Mesenchymal stem cell (in vitro differentiated cells and primary cell): ENCODE measurements around the gene IQGAP1.

ENCODE experiments used
- DNase-seq: peaks from one replicate; pipeline ENCODE4 v3.0.0-alpha.2; 2013
- H2AFZ ChIP-seq: one replicate; pipeline ENCODE4 v1.6.1; 2013; ENCODE audit warnings: low read depth, mild to moderate bottlenecking, control low read depth, inconsistent platforms, low read length, moderate library complexity
- H2AK5ac ChIP-seq: 2 replicates; pipeline ENCODE4 v1.6.1; 2013; ENCODE audit warnings: low read length, moderate library complexity, mild to moderate bottlenecking, inconsistent platforms; ENCODE audit not compliant: severe bottlenecking
- H2BK120ac ChIP-seq: one replicate; pipeline ENCODE4 v1.6.1; 2013; ENCODE audit warnings: low read depth, mild to moderate bottlenecking, inconsistent platforms, low read length, moderate library complexity
- H2BK12ac ChIP-seq, 2 experiments: one replicate each; pipeline ENCODE4 v1.6.1; 2013; ENCODE audit warnings: inconsistent platforms in 2 of 2, low read length in 2 of 2, mild to moderate bottlenecking in 2 of 2, moderate library complexity in 2 of 2, control low read depth in 1 of 2
- H2BK15ac ChIP-seq: one replicate; pipeline ENCODE4 v1.6.1; 2013; ENCODE audit warnings: mild to moderate bottlenecking, low read depth, inconsistent platforms; ENCODE audit not compliant: poor library complexity, severe bottlenecking
- H2BK5ac ChIP-seq: 2 replicates; pipeline ENCODE4 v1.6.1; 2013; ENCODE audit warnings: low read depth, mild to moderate bottlenecking, low read length, control low read depth, inconsistent platforms; ENCODE audit not compliant: poor library complexity, severe bottlenecking
- H3K14ac ChIP-seq, 2 experiments: one replicate each; pipeline ENCODE4 v1.6.1; 2013; ENCODE audit warnings: inconsistent platforms in 2 of 2, low read length in 2 of 2, control low read depth in 1 of 2, mild to moderate bottlenecking in 1 of 2, moderate library complexity in 1 of 2
- H3K18ac ChIP-seq, 2 experiments: one replicate each; pipeline ENCODE4 v1.6.1; 2013; ENCODE audit warnings: inconsistent platforms in 2 of 2, low read length in 2 of 2, control low read depth in 1 of 2, low read depth in 1 of 2, mild to moderate bottlenecking in 1 of 2
- H3K23ac ChIP-seq, 2 experiments: one replicate each; pipeline ENCODE4 v1.6.1; 2013; ENCODE audit warnings: inconsistent platforms in 2 of 2, low read length in 2 of 2, mild to moderate bottlenecking in 2 of 2, moderate library complexity in 2 of 2, control low read depth in 1 of 2
- H3K27ac ChIP-seq: 2 replicates; pipeline ENCODE4 v1.5.1; 2013; ENCODE audit warnings: mild to moderate bottlenecking, moderate library complexity, low read length, control low read depth, inconsistent platforms; ENCODE audit not compliant: poor library complexity, severe bottlenecking
- H3K27me3 ChIP-seq, 2 experiments: 2 replicates each; pipeline versions ENCODE4 v1.6.1 to v1.7.0; 2013; ENCODE audit warnings: low read length in 2 of 2, mild to moderate bottlenecking in 2 of 2, moderate library complexity in 2 of 2, control low read depth in 1 of 2, inconsistent platforms in 1 of 2; ENCODE audit not compliant: control insufficient read depth in 1 of 2, insufficient read depth in 1 of 2
- H3K36me3 ChIP-seq, 2 experiments: 2 replicates each; pipeline versions ENCODE4 v1.6.1 to v1.7.0; 2013; ENCODE audit warnings: low read length in 2 of 2, control low read depth in 1 of 2, inconsistent platforms in 1 of 2, low read depth in 1 of 2, mild to moderate bottlenecking in 1 of 2; ENCODE audit not compliant: insufficient read depth in 2 of 2, control insufficient read depth in 1 of 2
- H3K4ac ChIP-seq, 2 experiments: one replicate each; pipeline ENCODE4 v1.6.1; 2013; ENCODE audit warnings: inconsistent platforms in 2 of 2, low read length in 2 of 2, mild to moderate bottlenecking in 2 of 2, moderate library complexity in 2 of 2, control low read depth in 1 of 2, low read depth in 1 of 2
- H3K4me1 ChIP-seq: 2 replicates; pipeline ENCODE4 v1.6.1; 2013; ENCODE audit warnings: low read depth, low read length, control low read depth; ENCODE audit not compliant: control insufficient read depth, insufficient read depth
- H3K4me2 ChIP-seq: 2 replicates; pipeline ENCODE4 v1.6.1; 2013; ENCODE audit warnings: low read length, mild to moderate bottlenecking, inconsistent platforms; ENCODE audit not compliant: poor library complexity, severe bottlenecking
- H3K4me3 ChIP-seq, 2 experiments: 2 replicates each; pipeline versions ENCODE4 v1.5.1 to v1.7.0; 2013; ENCODE audit warnings: low read length in 2 of 2, mild to moderate bottlenecking in 2 of 2, control low read depth in 1 of 2, low read depth in 1 of 2; ENCODE audit not compliant: insufficient read depth in 1 of 2
- H3K79me1 ChIP-seq: replicated peaks from 2 replicates; pipeline ENCODE4 v1.6.1; 2013; ENCODE audit warnings: mild to moderate bottlenecking, control low read depth, low read length, inconsistent platforms; ENCODE audit not compliant: poor library complexity, severe bottlenecking
- H3K9ac ChIP-seq: 2 replicates; pipeline ENCODE4 v1.7.0; 2013; ENCODE audit warnings: mild to moderate bottlenecking, low read length, moderate library complexity
- H3K9me3 ChIP-seq: 2 replicates; pipeline ENCODE4 v1.7.0; 2013; ENCODE audit warnings: mild to moderate bottlenecking, low read length; ENCODE audit not compliant: control insufficient read depth
- H4K8ac ChIP-seq: one replicate; pipeline ENCODE4 v1.6.1; 2013; ENCODE audit warnings: inconsistent platforms, mild to moderate bottlenecking, low read length, moderate library complexity
- H4K91ac ChIP-seq: one replicate; pipeline ENCODE4 v1.6.1; 2013; ENCODE audit warnings: mild to moderate bottlenecking, low read length, inconsistent platforms
- WGBS: methylation state at CpG from one replicate; pipeline ENCODE4 v1.1.7; 2013; ENCODE audit warnings: mixed read lengths; 5-methylcytosine and 5-hydroxymethylcytosine counted together

Gene IQGAP1

GRCh38 chr15:90349072-90349471 is 39.0 kb upstream of the IQGAP1 start:
- Histone ChIP-seq H3K9ac (no peak overlapping the region), H2AFZ (no peak overlapping the region), H2BK120ac (no peak overlapping the region), H3K18ac (no peak overlapping the region), H3K79me1 (no peaks in the 10 kb centered on the region), H3K4ac (no peak overlapping the region), H4K91ac (no peak overlapping the region), H3K27ac (no peak overlapping the region), H3K27me3 (no peaks in the 10 kb centered on the region), H3K4me1 (peaks cover 8% of the 10 kb centered on the region), H2BK5ac (no peak overlapping the region), H3K23ac (no peak overlapping the region), H3K14ac (no peak overlapping the region), H4K8ac (no peak overlapping the region), H3K4me3 (no peak overlapping the region), H2BK12ac (no peak overlapping the region), H2BK15ac (no peak overlapping the region), H3K36me3 (no peaks in the 10 kb centered on the region), H3K4me2 (no peak overlapping the region), H3K9me3 (no peaks in the 10 kb centered on the region), H2AK5ac (no peak overlapping the region)
- 97% methylated on average over 19 of the region's 21 CpGs for WGBS
- no peak for DNase-seq

GRCh38 chr15:90349821-90350220 is 38.2 kb upstream of the IQGAP1 start:
- WGBS: 73% methylated on average over 9 of the region's 9 CpGs
- H3K18ac ChIP-seq: no peak overlapping the region
- H3K27ac ChIP-seq: no peak overlapping the region
- H4K91ac ChIP-seq: no peak overlapping the region
- H2AFZ ChIP-seq: no peak overlapping the region
- H2BK5ac ChIP-seq: no peak overlapping the region
- no peak overlapping the region for H3K23ac ChIP-seq
- DNase-seq: no peak
- peaks cover 2% of the 10 kb centered on the region for H3K79me1 ChIP-seq
- no peak overlapping the region for H2BK120ac ChIP-seq
- H3K4me3 ChIP-seq: no peak overlapping the region
- no peak overlapping the region for H4K8ac ChIP-seq
- no peaks in the 10 kb centered on the region for H3K27me3 ChIP-seq
- H3K4me2 ChIP-seq: no peak overlapping the region
- peaks cover 8% of the 10 kb centered on the region for H3K4me1 ChIP-seq
- H2AK5ac ChIP-seq: no peak overlapping the region
- H3K9me3 ChIP-seq: no peaks in the 10 kb centered on the region
- H3K9ac ChIP-seq: no peak overlapping the region
- no peaks in the 10 kb centered on the region for H3K36me3 ChIP-seq
- H2BK15ac ChIP-seq: no peak overlapping the region
- no peak overlapping the region for H3K4ac ChIP-seq
- H2BK12ac ChIP-seq: no peak overlapping the region
- H3K14ac ChIP-seq: no peak overlapping the region

- H3K23ac ChIP-seq: no peak overlapping the region
- no peak overlapping the region for H3K18ac ChIP-seq
- H3K9ac ChIP-seq: peak overlapping the region; percentile 85
- no peaks in the 10 kb centered on the region for H3K27me3 ChIP-seq
- H2AFZ ChIP-seq: peak overlapping the region; percentile 78
- WGBS: 33% methylated on average over 25 of the region's 25 CpGs
- peaks cover 2% of the 10 kb centered on the region for H3K79me1 ChIP-seq
- peak overlapping the region in 1 of 2 experiments; percentile 13 for H3K4ac ChIP-seq
- H4K8ac ChIP-seq: peak overlapping the region; percentile 85
- peak overlapping the region; percentile 59 for H3K4me2 ChIP-seq
- no peak overlapping the region for H2BK15ac ChIP-seq
- peak overlapping the region; percentile 68 for H4K91ac ChIP-seq
- H3K9me3 ChIP-seq: no peaks in the 10 kb centered on the region
- H3K14ac ChIP-seq: no peak overlapping the region
- no peak overlapping the region for H2BK12ac ChIP-seq
- H3K36me3 ChIP-seq: no peaks in the 10 kb centered on the region
- H2AK5ac ChIP-seq: no peak overlapping the region
- DNase-seq: no peak
- peak overlapping the region; percentile 35 to 85 for H3K4me3 ChIP-seq
- no peak overlapping the region for H3K27ac ChIP-seq
- H2BK120ac ChIP-seq: no peak overlapping the region
- no peak overlapping the region for H2BK5ac ChIP-seq
- peaks cover 8% of the 10 kb centered on the region for H3K4me1 ChIP-seq
Measured at GRCh38 chr15:90351479-90352106, 36.4 kb upstream of the IQGAP1 start.

- Histone ChIP-seq H4K91ac (peak within 1 kb of the TSS; percentile 68), H3K9ac (peak within 1 kb of the TSS; percentile 85), H3K4me1 (peaks cover 8% of the 10 kb centered on the region), H3K4me2 (peak within 1 kb of the TSS; percentile 65), H2BK12ac (no peak within 1 kb of the TSS), H3K27me3 (no peaks in the 10 kb centered on the region), H3K4me3 (peak within 1 kb of the TSS; percentile 84 to 85), H3K36me3 (no peaks in the 10 kb centered on the region), H3K79me1 (peaks cover 2% of the 10 kb centered on the region), H2AFZ (peak within 1 kb of the TSS; percentile 78), H3K27ac (no peak within 1 kb of the TSS), H2AK5ac (no peak within 1 kb of the TSS), H3K18ac (peak within 1 kb of the TSS in 1 of 2 experiments; percentile 23), H4K8ac (peak within 1 kb of the TSS; percentile 85), H2BK5ac (no peak within 1 kb of the TSS), H3K23ac (no peak within 1 kb of the TSS), H3K14ac (no peak within 1 kb of the TSS), H2BK120ac (no peak within 1 kb of the TSS), H3K4ac (peak within 1 kb of the TSS in 1 of 2 experiments; percentile 13), H3K9me3 (no peaks in the 10 kb centered on the region), H2BK15ac (no peak within 1 kb of the TSS)
- WGBS: 1% methylated on average over 51 of the region's 53 CpGs
- DNase-seq: peak; percentile 96
Measured at GRCh38 chr15:90352107-90352893, 35.7 kb upstream of the IQGAP1 start, which contains the start of gene ZNF774. Gene ZNF774, plus strand, starts transcription at chr15:90352284. Its CDS starts 2,377 bp downstream, at chr15:90354661.
